Camera-type eye (tissue), 1 donor: Measurements from ENCODE around the gene PRIM2. TPM values are rescaled to one million over a fixed set of nuclear protein-coding genes. Genes with fewer than 3 reads are reported as not detected.

Source experiments
- total RNA-seq: library from RNA; depleted of rRNA; stranded (reverse); fragments of >200 nt; gene quantifications from one replicate; pipeline ENCODE4 v1.2.3, GENCODE V29; 2014

The PRIM2 gene
- 29.2 TPM for total RNA-seq

GRCh38 chr6:57317060-57317943 lies at the start of gene PRIM2:
PRIM2 (plus strand) TSS chr6:57317630; CDS start chr6:57318446, 816 bp downstream.

Other genes with a start within 250 kb of the PRIM2 start
- gene ZNF451, start 227.4 kb upstream of the PRIM2 start, total RNA-seq = 153 TPM
- 8.6 TPM for gene BAG2, start 145.3 kb upstream of the PRIM2 start, total RNA-seq
- 25.1 TPM for gene RAB23, start 95.3 kb upstream of the PRIM2 start, total RNA-seq